HG02798 (cell line): Measurements from ENCODE around the gene NDUFS3.

ENCODE experiments used
- ATAC-seq: cut with Tn5 transposase; IDR thresholded peaks from one replicate; pipeline ENCODE4 v1.9.1; 2021; ENCODE audit warnings: mild to moderate bottlenecking; ENCODE audit not compliant: unreplicated experiment, poor library complexity

The NDUFS3 gene

GRCh38 chr11:47620836-47621378 is 42.0 kb downstream of the NDUFS3 start:
- ATAC-seq, result no peak

DNA sequence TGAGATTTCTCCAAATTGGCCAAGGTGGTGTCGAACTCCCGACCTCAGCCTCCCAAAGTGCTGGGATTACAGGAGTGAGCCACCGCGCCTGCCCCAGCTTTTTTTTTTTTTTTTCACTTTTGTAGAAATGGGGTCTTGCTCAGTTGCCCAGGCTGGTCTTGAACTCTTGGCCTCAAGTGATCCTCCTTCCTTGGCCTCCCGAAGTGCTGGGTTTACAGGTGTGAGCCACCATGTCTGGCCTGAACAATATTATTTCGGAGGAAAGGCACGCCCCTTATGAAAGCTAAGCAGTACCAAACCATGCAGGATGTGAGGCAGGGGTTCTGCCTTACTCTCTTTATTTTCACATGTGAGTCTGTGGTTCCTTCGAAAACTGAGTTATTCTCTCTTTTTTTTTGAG is 47.4 kb downstream of the NDUFS3 start:
- no peak for ATAC-seq

- ATAC-seq, result no peak
These were observed 49.2 kb downstream of the NDUFS3 start for GRCh38 chr11:47628026-47628425.

DNA sequence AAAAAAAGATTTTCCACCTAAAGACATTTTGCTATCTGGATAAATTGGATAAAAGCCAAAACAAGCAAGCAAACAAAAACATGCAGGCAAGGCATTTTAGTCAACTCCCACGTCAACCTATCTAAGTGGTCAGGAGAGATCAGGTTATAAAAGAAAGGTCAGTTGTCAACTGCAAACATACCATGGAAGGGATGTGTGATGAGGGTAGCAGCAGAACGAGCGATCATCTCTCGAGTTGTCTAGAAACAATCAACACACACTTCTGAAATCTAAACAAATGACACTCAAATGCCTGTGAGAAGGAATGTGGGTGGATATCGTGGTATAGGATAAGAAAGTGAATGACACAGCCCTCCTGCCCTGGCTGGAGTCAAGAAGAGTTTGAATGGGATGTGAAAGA is 52.6 kb downstream of the NDUFS3 start:
- no peak for ATAC-seq
